HG03135 (cell line): Measurements from ENCODE around the gene SH3BP4.

ENCODE experiments used
- ATAC-seq: cut with Tn5 transposase; IDR thresholded peaks from one replicate; pipeline ENCODE4 v1.9.1; 2021; ENCODE audit warnings: mild to moderate bottlenecking, moderate library complexity; ENCODE audit not compliant: unreplicated experiment

SH3BP4 gene

DNA sequence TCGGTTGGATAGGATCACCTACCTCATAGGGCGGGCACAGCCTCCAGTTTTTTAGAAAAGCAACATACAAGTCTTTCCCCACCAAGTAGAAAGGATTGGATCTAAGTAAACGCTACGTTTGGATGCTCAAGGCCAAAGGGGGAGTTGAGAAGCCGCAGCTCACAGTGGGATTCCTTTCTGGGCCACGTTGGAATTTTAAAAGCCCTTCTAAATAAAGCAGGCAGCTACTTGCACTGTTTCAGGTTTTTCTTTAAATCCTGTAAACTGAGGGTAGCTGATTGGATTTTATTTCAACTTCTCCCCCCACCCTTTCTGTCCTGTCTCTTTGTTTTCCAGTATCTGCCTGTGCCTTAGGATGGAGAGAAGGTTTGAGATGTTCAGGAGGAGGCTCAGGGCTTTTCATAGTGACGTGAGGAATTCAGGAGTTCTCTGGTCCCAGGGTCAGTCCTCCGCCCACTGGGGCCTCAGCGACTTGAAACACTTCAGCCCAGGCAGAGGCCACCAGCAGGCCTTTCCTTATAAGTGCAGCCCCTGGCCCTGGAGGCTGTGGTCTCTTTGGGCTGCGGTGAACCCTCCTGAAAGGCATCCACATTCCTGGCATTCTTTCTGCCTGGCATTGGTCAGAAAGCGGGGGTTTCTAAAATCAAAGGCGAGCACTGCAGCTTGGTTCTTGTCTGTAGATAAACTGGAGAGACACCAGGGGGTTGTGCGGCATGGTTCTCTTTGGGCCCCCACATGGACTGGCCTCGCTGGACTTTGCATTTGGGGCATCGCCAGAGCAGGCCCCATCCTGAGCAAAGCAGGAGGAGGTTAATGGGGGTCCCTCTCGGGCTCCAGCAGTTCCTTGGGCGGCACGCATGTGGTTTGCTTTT lies 44.5 kb downstream of the SH3BP4 start:
- ATAC-seq, result no peak

DNA sequence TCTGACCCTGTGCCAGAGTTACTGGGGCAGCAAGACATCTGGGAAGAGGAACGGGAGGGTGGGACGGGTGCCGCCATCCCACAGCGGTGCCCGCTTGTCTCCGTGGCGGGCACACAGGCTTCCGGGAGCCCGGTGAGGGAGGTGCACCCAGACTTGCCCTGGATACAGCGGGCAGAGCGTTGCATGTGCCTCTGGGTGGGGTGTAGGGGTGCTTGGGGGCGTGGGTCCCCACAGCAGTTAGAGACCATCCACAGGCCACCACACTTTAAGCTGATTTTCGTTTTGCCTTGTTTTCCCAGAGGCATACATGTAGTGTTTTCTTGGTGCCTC lies 45.1 kb downstream of the SH3BP4 start:
- no peak for ATAC-seq

DNA sequence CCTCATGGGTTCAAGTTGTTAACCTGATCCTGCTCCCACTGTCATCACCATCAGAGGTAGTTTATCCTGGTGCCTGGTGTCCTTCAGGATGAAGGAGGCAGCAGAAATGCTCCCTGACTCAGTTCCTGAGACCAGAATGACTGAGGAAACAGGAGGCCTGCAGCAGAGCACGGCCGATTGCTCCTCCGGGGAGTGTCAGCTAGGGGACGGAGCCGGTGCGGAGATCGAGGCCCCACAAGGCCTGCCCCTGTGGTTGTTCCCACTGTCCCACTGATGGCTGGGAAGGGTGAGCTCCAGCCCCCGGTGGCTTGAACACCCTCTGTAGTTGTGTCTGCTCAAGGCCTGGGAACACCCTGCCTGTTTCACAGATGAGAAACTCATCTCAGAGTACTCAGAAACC lies 45.6 kb downstream of the SH3BP4 start:
- ATAC-seq, result no peak

GRCh38 chr2:234998404-234999211 lies 46.8 kb downstream of the SH3BP4 start:
- no peak for ATAC-seq

GRCh38 chr2:234999740-235000425 lies 48.1 kb downstream of the SH3BP4 start:
- no peak for ATAC-seq

DNA sequence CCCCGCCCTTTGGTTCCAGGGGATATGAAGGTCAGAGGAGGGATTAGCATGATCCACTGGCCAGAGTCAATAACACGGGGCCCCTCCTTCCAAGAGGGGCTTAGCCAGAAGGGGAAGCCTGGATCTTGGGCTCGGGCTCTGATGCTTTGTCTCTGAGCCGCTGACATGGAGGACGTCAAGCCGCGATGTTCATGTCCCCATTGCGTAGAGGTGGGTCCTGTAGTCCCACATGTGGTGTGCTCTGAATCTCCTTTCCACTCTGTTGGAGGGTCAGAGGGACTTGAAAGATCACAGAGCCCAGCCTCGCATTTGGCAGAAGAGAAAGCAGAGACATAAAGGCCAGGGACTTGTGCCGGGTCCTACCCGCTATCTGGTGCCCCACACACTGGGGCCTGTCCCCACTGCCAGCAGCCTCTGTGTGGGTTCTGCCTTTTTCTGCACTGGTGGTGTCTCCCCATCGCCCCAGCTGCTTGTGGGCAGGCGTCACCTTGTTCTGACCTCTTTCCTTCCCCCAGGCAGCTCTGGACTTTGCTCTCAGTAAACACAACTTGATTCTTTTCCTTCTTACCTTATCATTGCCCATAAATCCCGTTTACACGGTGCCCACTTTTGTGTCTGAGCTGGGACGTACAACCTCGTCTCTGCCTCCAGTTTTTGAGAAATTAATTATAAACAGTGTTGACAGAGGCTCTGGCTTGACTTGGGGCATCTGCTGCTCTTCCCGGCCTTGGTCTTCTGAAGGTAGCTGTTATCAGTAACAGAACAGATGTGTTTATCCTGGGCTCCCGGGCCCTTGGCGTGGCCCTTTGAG lies 48.8 kb downstream of the SH3BP4 start:
- ATAC-seq, result no peak

DNA sequence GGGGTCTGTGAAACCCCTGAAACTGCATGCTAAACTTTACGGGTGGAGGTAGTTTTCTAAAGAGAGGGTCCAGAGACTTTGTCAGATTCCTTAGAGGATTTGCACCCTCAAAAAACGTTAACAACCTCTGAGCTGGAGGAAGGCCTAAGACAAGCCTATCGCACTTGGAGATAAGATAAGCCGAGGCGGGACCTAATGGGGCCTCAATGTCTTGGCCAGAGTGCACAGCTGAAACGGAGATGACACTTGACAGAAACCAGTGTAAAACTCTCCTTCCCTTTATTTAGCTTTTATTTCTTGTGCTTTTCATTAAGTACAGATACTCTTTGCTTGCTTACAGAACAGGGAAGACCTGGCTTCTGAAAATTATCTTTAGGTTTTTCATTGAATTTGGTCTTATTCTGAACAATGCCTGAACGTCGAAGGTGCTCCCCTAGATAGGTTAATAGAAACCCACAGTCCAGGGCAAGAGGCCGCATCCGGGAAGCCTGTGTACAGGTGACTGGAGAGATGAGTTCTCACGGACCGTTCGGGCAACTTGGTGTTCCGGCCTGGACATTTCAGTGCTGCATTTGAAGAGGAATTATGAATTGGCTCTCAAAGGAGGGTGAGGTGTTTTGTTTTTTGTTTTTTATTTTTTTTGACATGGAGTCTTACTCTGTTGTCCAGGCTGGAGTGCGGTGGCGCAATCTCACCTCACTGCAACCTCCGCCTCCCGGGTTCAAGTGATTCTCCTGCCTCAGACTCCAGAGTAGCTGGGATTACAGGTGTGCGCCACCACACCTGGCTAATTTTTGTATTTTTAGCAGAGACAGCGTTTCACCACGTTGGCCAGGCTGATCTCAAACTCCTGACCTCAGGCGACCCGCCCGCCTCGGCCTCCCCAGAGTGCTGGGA lies 49.7 kb downstream of the SH3BP4 start:
- ATAC-seq, result no peak

DNA sequence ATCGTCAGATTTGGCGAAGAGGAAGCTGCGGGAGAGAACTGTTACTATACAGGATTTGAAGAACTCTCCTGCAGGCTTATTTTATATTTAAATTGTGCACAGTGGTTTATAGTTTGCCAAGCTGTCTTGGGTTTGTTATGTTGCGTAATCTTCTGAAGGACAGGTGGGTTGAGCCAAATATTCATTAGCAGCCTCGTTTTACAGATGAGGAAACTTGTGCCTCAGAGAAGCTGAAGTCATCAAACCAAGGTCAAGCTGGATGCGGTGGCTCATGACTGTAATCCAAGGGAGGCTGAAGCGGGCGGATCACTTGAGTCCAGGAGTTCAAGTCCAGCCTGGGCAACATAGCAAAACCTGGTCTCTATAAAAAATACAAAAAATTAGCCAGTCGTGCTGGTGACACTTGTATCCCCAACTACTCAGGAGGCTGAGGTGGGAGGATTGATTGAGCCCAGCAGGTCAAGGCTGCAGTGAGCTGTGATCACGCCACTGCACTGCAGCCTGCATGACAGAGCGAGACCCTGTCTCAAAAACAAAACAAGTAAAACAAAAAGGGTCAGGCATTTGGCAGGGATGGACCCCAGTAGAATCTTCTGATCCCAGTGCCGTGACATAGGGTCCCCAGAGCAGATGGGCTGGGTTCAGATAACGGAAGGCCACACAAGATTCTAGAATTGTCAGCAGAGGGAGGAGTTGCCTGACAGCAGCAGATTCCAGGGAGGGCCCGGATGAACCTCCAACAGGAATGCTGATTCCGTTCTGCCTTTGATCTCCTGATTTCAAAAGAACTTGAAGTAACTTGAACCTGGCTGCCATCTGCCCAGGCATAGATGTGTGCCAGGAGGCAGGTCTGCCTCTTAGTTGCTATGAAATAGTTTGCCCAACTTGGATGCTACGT lies 50.6 kb downstream of the SH3BP4 start:
- no peak for ATAC-seq

- ATAC-seq, result no peak
These were observed 51.4 kb downstream of the SH3BP4 start for GRCh38 chr2:235003096-235003775.

GRCh38 chr2:235004329-235004903 lies 52.6 kb downstream of the SH3BP4 start:
- ATAC-seq, result no peak

- ATAC-seq, result no peak
These were observed 53.2 kb downstream of the SH3BP4 start for GRCh38 chr2:235005023-235005422.

DNA sequence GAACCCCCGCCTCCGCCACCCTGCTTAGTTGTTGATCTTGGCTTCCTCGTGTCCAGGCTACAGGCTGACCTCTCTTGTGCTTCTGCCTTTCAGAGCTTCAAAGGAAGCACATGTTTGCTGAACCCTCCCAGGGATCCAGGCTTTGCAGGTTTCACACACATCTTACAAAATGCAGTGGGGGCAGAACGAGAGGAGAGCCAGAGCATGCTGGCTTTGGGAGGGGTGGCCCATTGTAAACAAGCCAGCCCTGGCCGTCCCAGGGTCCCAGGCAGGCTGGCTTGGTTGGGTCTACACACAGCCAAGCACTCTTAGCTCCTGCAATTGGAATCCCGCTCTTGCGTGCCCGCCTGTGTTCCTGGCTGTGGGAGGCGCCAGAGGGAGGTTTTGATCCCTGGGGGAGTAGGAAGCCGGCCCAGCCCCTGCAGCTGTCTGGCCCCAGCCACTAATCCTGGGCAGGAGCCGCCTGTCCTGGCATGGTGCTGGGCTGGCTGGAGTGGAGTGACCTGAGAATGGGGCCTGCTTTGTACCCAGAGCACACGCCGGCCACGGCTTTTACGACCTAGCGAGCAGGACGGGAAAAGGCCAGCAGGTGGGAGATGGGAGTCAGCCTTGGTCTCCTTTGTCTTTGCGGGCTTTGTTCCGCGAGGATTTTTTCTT lies 53.9 kb downstream of the SH3BP4 start:
- ATAC-seq, result no peak

- ATAC-seq, result no peak
These were observed 54.6 kb downstream of the SH3BP4 start for GRCh38 chr2:235006461-235006860.

- no peak for ATAC-seq
These were observed 55.2 kb downstream of the SH3BP4 start for GRCh38 chr2:235006986-235007385.

DNA sequence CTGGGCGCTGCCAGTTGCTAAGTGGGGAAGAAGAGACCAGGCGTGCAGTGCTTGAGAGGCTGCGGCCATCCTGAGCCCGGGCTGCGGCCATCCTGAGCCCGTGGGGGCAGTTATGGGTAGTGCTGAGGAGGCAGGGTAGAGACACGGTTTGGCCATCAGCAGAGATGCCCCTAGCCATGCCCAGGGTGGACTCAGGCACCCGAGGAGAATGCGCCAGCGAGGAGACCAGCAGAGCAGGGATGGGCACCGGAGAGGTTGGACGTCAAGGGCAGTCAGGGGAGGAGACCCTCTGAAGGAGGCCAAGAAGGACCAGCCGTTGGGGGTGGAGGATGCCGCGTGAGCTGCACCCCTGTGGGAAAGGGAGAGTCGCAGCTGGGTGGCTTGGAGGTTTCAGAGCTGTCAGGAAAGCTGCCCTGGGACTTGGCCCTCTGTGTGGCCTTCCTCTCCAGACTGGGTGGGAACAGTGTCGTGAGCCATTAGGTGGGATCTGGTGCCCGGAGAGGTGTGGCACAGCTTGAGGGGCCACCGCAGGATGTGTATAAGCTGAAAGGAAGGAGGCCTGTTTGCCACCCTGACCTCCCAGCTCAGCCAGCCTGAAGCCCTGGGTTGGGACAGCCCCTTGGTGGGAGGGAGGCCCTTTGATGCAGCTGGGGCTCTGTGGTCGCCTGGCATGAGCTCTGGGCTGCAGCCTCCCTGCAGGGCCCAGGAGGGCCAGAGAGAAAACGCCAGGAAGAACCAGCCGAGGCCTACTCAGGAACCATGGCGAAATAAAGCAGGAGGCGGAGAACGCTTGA lies 56.0 kb downstream of the SH3BP4 start:
- ATAC-seq, result no peak

GRCh38 chr2:235008584-235009044 lies 56.8 kb downstream of the SH3BP4 start:
- no peak for ATAC-seq
